Left ventricle myocardium inferior (tissue), 1 donor: ENCODE data around the gene TJP3. TPM values are rescaled to one million over a fixed set of nuclear protein-coding genes. Genes with fewer than 3 reads are reported as not detected.
A peak's percentile ranks its signal among the peaks of the same experiment; 100 is the strongest.

ENCODE experiments used
- DNase-seq: peaks from one replicate; pipeline ENCODE4 v3.0.0-alpha.2; 2020
- H3K27ac ChIP-seq: fragments of 200-600 bp; replicated peaks from 2 replicates; pipeline ENCODE4 v1.8.0; 2021
- H3K27me3 ChIP-seq: fragments of 200-600 bp; 2 replicates; pipeline ENCODE4 v1.8.0; 2021; ENCODE audit warnings: low read depth
- H3K36me3 ChIP-seq: fragments of 200-600 bp; 2 replicates; pipeline ENCODE4 v1.8.0; 2021
- H3K4me1 ChIP-seq: fragments of 200-600 bp; 2 replicates; pipeline ENCODE4 v1.8.0; 2021
- H3K4me3 ChIP-seq: fragments of 200-600 bp; 2 replicates; pipeline ENCODE4 v1.8.0; 2021; ENCODE audit warnings: mild to moderate bottlenecking, moderate library complexity
- H3K9me3 ChIP-seq: fragments of 200-600 bp; replicated peaks from 2 replicates; pipeline ENCODE4 v1.8.0; 2021
- intact Hi-C: fragments of 100-400 bp; cut with micrococcal nuclease; formaldehyde crosslinking; loops from one replicate; pipeline ENCODE4 v1.11.0; 2022
- total RNA-seq: library from RNA; stranded (reverse); fragmentation: NEBNext Ultra II Directional; extraction: Animal tissue kit (Norgen Biotek cat#: 25700); gene quantifications from one replicate; pipeline ENCODE4 v1.2.1, GENCODE V29; 2021
- TF ChIP-seq, protein P1 (sequence below): fragments of 200-600 bp; IDR thresholded peaks from 2 replicates; pipeline ENCODE4 v1.8.0; 2021; ENCODE audit warnings: antibody characterized with exemption, mild to moderate bottlenecking, borderline replicate concordance
- donor health status: DM: no; HTN: yes; CAD: no; lungs with severe emphysema.

The TJP3 gene
- total RNA-seq, 1 donor from 2014 or later = not detected

DNA sequence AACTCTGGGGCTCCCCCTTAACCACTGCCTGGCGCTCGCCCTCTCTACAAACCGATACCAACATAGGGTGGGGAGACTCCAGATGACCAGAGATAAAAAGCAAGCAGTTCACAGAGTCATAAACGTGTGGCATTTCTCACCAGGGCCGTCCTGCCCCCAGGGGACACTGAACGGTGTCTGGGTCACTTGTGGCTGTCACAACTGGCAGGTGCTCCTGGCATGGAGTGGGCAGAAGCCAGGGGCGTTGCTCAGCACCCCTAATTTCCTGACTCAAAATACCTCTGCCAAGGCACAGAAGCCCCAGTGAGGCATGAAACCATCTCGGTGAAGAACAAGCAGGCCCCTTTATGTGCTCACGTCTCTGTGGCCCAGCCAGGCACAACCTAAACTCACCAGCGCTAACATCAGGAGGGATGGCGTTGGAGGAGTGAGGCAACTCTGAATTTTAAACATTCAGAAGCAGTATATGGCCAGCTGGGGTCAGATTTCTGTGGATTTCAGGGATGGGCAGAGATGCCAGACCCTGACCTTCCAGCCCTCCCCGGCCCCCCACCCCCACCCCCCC lies 9.7 kb upstream of the TJP3 start:
- H3K4me3 ChIP-seq = peak overlapping the region; percentile 94
- H3K4me1 ChIP-seq = peaks cover 48% of the 10 kb centered on the region
- H3K9me3 ChIP-seq = no peaks in the 10 kb centered on the region
- DNase-seq = no peak
- no peaks in the 10 kb centered on the region for H3K27me3 ChIP-seq
- peaks cover 7% of the 10 kb centered on the region for H3K36me3 ChIP-seq
- intact Hi-C loops = no loop called here
- TF ChIP-seq, protein P1, sequence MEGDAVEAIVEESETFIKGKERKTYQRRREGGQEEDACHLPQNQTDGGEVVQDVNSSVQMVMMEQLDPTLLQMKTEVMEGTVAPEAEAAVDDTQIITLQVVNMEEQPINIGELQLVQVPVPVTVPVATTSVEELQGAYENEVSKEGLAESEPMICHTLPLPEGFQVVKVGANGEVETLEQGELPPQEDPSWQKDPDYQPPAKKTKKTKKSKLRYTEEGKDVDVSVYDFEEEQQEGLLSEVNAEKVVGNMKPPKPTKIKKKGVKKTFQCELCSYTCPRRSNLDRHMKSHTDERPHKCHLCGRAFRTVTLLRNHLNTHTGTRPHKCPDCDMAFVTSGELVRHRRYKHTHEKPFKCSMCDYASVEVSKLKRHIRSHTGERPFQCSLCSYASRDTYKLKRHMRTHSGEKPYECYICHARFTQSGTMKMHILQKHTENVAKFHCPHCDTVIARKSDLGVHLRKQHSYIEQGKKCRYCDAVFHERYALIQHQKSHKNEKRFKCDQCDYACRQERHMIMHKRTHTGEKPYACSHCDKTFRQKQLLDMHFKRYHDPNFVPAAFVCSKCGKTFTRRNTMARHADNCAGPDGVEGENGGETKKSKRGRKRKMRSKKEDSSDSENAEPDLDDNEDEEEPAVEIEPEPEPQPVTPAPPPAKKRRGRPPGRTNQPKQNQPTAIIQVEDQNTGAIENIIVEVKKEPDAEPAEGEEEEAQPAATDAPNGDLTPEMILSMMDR = no peak
- peak overlapping the region; percentile 93 for H3K27ac ChIP-seq

- no peaks in the 10 kb centered on the region for H3K27me3 ChIP-seq
- peak overlapping the region; percentile 94 for H3K4me3 ChIP-seq
- peaks cover 7% of the 10 kb centered on the region for H3K36me3 ChIP-seq
- H3K9me3 ChIP-seq = no peaks in the 10 kb centered on the region
- TF ChIP-seq, protein P1 = no peak
- peak overlapping the region; percentile 93 for H3K27ac ChIP-seq
- DNase-seq = peak; percentile 55
- intact Hi-C loops = no loop called here
- H3K4me1 ChIP-seq = peaks cover 41% of the 10 kb centered on the region
Observed at GRCh38 chr19:3698974-3699740, 9.0 kb upstream of the TJP3 start.

- intact Hi-C loops = loop anchor here (5.0 kb wide), 1 partner anchor 32 kb away; no protein-coding TSS in a partner anchor
- peaks cover under 1% of the 10 kb centered on the region for H3K27me3 ChIP-seq
- H3K9me3 ChIP-seq = no peaks in the 10 kb centered on the region
- TF ChIP-seq, protein P1 = no peak
- H3K4me3 ChIP-seq = peak overlapping the region; percentile 94
- H3K27ac ChIP-seq = peak overlapping the region; percentile 93
- peaks cover 7% of the 10 kb centered on the region for H3K36me3 ChIP-seq
- H3K4me1 ChIP-seq = peaks cover 34% of the 10 kb centered on the region
- DNase-seq = no peak
Observed at GRCh38 chr19:3699741-3700241, 8.4 kb upstream of the TJP3 start.

- no peaks in the 10 kb centered on the region for H3K9me3 ChIP-seq
- intact Hi-C loops = loop anchor here (5.0 kb wide), 1 partner anchor 33 kb away; no protein-coding TSS in a partner anchor
- H3K36me3 ChIP-seq = peaks cover 2% of the 10 kb centered on the region
- peaks cover 34% of the 10 kb centered on the region for H3K4me1 ChIP-seq
- TF ChIP-seq, protein P1 = peak; percentile 87
- peak within 1 kb of the TSS; percentile 93 for H3K27ac ChIP-seq
- peak; percentile 91 for DNase-seq
- H3K4me3 ChIP-seq = peak within 1 kb of the TSS; percentile 94
- peaks cover 7% of the 10 kb centered on the region for H3K27me3 ChIP-seq
Observed at GRCh38 chr19:3700242-3701032, 7.7 kb upstream of the TJP3 start, which contains the start of gene PIP5K1C. PIP5K1C (minus strand) TSS chr19:3700468; CDS start chr19:3700390, 78 bp downstream.

GRCh38 chr19:3701200-3701599 lies 7.0 kb upstream of the TJP3 start:
- Histone ChIP-seq H3K4me3 (no peak overlapping the region), H3K9me3 (no peaks in the 10 kb centered on the region), H3K27ac (no peak overlapping the region), H3K27me3 (peaks cover 14% of the 10 kb centered on the region), H3K36me3 (no peaks in the 10 kb centered on the region), H3K4me1 (peaks cover 39% of the 10 kb centered on the region)
- intact Hi-C loops = loop anchor here (5.0 kb wide), 1 partner anchor 34 kb away; no protein-coding TSS in a partner anchor
- TF ChIP-seq, protein P1 = no peak
- no peak for DNase-seq
